NCI-H2081 (cell line): ENCODE measurements around the gene CLGN.
"Not testable (repeated sequence)": the region's sequence is repeated elsewhere in the genome, so short reads cannot be mapped to it uniquely, and the experiment has no call there.

Experiments used
- DNase-seq, 2 experiments: peaks; one replicate each; lab custom pipeline; 2025; lab: John Stamatoyannopoulos, UW

CLGN gene, protein sequence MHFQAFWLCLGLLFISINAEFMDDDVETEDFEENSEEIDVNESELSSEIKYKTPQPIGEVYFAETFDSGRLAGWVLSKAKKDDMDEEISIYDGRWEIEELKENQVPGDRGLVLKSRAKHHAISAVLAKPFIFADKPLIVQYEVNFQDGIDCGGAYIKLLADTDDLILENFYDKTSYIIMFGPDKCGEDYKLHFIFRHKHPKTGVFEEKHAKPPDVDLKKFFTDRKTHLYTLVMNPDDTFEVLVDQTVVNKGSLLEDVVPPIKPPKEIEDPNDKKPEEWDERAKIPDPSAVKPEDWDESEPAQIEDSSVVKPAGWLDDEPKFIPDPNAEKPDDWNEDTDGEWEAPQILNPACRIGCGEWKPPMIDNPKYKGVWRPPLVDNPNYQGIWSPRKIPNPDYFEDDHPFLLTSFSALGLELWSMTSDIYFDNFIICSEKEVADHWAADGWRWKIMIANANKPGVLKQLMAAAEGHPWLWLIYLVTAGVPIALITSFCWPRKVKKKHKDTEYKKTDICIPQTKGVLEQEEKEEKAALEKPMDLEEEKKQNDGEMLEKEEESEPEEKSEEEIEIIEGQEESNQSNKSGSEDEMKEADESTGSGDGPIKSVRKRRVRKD

DNA sequence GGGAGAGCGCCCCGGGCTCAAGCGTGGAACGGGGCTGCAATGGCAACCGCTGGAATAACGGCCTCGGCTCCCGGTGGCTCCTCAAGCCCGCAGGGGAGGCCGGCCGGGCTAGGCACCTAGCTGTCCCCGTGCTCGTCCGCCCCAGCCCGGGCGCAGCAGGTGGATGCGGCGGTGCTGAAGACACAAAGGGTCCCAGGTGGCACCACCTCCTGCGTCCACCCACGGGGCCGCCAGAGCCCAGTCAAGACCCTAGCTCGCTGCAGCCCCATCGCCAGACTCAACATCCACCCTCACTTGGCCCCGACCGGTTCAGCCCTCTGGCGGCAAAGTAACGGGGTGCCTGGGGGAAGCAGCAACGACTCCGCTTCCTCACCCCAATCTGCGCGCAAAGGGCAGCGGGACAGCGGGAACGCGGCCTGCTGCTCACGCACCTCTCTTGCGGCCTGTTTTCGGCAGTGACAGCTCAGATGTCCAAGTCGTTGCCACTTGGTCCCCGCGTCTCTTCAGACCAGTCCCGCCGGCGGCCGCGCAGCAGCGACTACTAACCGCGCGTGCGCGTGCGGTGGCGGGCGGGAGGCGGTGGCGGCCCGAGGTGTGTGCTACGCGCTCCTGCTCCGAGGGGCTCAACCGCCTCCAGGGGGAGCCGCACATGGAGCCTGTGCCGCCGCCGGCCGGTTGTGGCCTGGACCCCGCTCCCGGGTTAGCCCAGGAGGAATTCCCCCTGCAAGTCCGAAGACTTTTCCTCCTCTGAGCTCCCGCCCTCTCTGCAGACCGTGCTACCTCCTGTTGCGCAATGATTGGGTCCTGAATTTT is at the start of gene CLGN:
CLGN (minus strand) TSS at position 543 of the 813 bp plus-strand sequence. CDS start 14,570 bp downstream, outside the sequence.
- DNase-seq, result peak; percentile 66 to 77

DNA sequence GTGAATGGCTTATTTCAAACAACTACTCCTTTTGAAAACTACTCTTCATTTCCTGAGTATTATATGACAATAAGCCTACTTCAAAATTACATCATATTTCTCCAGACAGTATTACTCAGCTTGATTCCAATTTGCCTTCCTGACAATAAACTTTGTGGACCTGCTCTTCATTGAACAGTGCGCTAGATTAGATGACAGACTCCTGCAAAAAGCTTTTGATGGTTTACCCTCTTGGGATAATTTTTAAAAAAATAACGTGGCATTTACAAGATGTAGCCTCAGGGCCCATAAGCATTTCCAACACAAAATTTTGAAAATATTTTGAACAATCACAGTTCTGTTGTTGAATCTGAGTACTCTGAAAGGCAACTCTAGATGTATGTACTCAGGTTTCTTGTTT is 44.7 kb upstream of the CLGN start:
- no peak for DNase-seq

DNA sequence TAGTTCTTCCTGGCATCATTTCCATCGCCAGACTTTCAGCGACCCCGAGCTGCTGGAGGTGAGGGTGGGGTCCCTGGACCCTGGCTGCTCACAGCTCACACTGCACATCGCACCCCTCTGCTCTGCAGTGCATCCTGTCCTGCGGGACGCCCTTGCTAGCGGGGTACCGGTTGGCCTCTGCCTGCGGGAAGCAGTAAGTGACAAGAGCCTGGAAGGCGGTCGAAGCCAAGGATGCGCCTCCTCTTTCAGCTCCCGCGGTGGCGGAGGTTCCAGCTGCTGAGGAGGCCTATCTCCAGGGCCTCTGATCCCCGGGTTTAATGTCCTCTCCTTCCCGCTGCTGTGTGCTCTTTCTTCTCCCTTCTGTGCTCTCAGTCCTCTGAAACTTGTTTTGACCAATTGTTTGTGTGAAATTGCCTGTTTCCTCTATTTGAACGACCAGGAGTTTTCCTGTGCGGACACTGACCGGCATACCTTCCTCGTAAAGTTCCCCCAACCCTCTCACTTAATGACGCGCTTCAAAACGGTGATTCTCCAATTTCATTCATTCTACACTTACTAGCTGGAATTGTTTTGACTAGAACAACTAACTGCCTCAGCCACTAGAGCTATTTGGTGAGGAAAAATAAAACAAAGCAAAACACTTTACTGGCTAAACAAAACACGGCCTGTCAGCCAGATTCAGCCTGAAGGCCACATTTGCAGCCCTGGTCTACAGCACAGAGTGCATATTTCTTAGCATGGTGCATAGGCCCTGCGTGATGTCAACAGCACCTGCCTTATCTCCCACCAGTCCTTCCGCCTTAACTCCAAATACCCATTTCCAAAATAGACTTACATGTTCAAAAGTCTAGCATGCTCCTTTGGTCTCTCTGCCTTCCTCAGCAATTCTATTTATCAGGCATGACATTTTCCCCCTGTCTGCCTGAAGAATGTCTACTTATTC is 42.6 kb upstream of the CLGN start:
- no peak for DNase-seq

DNA sequence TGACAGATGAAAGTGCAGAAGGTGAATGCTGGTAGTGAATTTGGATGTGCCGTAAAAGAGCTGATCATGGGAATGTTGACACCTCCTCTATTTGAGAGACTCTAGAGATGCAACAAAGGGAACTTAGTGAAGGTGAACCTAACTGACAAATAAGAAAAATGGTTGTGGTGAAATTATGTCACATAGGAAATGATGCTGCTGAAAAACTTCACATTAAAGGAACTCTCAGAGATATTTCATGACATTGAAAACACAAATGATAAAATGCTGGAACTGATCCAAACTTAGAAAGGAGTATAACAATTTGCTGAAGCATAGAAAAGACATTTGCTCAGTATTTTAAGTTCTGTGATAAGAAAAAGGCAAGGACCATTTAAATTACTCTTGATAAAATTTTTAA is 38.7 kb upstream of the CLGN start:
- no peak for DNase-seq

DNA sequence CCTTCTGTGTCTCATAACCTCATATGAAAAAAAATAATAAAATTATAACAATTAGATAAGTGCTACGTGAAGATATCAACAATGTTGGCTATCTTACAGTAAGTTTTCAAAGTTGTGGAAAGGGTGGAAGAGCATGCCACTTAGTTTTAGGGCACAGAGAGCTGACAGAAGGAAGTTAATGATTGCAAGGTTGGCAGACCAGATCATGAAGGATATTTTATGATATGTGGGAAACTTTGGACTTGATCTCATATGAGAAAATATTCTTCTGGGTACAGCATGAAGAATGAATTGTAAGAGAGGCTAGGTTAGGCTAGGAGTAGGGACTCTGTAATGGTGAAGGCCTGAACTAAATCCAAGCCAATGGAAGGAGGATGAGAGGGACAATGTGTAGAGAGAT is 36.2 kb upstream of the CLGN start:
- no peak for DNase-seq

DNA sequence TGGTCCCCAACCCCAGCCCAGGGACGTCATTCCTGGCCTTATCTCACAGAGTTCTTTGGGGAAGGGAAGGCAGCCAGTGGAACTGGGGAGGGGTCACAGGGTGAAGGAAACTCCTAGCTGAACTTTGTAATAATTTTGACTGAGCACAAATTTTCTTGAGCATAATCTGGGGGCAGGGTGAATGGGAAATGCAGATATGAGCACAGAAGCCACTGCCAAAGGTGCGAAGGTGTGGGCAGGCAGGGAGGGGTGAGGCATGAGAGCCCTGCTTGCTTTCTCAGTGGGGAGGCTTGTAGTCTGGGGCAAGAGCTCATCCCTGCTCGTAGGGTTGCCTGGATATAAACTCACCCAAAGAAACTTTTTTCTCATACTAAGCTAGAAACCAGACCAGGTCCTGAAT is 35.7 kb upstream of the CLGN start:
- no peak for DNase-seq

DNA sequence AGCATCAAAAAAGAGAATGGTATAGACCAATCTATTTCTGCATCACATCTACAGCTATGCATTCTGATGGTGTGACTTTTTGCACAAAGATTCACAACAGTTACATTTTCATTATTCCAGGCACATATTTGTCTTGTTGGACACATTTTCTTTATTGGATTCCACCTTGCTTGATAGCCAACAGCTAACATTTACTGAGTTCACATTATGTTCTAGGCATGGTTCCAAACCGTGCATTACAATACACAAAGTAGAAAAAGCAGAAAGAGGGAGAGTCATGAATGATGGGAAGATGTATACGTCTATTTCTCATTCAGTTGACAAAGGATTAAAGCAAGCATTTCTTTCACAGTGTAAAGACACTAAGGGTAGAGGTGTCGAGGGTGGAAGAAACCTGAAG is 22.9 kb upstream of the CLGN start:
- DNase-seq, result peak in 1 of 2 experiments; percentile 27

DNA sequence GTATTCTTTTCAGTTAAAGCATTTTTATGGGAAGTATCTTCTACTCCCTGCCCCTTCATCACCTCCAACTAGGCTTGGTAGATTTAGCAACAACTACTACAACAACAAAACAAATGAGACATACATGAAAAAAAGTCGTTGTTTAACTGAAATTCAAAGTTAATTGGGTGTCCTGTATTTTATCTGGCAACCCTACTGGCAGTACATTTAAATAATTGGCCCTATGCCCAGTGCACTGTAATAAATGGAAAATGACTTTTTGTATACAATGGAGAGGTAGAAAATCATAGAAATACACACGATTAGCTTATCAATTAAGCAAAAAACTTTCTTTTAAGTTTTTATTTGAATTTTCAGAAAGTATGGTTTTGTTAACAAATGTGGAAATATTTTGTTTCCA is 21.4 kb upstream of the CLGN start:
- peak; percentile 44 to 59 for DNase-seq

DNA sequence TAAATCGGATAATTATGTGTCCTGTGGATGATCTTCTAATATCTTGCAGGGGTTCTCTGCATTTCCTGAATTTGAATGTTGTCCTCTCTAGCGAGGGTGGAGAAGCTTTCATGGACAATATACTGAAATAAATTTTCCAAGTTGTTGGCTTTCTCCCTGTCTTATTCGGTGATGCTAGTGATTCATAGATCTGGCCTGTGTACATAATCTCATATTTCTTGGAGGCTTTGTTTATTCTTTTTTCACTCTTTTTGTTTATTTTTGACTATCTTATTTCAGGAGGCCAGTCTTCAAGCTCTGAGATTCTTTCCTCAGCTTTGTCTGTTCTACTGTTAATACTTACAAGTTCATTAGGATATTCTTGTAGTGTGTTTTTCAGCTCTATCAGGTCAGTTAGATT is 20.7 kb upstream of the CLGN start:
- DNase-seq, result no peak

DNA sequence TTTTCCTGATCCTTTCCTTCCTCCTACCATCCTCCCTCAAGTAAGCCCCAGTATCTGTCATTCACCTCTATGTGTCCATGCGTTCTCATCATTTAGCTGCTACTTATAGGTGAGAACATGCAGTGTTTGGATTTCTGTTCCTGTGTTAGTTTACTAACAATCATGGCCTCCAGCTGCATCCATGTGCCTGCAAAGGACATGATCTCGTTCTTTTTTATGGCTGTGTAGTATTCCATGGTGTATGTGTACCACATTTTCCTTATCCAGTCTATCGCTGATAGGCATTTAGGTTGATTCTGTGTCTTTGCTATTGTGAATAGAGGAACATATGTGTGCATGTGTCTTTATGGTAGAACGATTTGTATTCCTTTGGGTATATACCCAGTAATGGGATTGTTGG is 16.9 kb upstream of the CLGN start:
- DNase-seq, result not testable (repeated sequence)

DNA sequence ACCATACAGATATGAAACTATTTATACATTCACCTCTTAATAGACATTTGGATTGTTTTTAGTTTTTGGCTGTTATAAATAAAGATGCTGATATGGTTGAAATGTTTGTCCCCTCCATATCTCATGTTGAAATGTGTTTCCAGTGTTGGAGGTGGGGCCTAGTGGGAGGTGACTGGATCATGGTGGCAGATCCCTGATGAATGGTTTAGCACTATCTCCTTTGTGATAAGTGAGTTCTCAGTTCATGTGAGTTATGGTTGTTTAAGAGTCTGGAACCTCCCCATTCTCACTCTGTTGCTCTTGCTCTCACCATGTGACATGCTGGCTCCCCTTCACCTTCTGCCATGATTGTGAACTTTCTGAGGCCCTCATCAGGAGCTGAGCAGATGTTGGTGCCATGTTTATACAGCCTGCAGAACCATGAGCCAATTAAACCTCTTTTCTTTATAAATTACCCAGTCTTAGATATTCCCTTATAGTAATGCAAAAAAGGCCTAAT is 12.2 kb upstream of the CLGN start:
- DNase-seq, result no peak

DNA sequence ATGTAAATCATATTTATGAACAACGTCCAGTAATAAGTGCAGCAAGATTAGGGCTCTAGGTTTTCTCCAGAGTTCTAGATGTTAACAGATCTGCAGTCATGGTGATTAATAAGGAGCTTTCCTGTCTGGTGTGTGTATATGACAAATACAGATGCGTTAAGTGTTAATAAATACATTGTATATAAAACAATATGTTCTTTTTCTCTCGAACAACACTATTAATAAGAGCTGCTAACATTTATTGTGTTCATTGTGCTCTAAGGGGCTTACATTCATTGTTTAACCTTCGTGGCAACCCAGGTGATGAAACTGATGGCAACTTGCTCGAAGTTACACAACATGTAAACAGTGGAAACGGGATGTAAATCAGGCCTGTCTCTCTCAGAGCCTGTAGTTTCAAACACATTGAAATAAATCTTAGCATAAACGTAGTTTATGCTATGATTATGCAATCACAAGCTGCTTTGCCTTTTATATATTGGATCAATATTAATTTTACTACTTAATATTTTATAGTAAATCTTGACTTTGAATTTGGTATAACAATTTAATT is 547 bp upstream of the CLGN start:
- DNase-seq, result no peak

DNA sequence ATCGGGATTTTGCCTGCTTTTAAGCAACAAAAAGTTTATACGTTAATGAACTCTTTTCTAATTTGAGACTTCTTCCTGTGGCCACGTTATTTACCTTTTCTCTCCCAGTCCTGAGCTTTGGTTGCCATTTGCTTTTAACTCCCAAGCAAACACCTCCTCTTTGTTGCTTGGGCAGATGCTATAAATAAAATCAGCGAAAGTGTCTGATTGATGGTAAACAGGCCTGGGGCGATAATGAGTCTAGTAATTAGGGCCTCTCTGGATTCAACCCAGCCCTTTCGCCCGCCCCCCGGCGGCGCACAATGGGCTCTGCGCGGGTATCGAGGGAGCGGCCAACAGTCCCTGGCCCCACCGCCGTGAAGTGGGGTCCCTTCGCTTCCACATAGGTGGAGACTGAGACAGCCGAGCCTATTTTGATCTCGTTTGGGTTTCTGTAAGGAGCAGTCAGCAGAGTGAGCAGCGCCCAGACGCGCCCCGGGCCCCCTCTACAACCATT is 790 bp downstream of the CLGN start:
- DNase-seq, result peak; percentile 81 to 87

DNA sequence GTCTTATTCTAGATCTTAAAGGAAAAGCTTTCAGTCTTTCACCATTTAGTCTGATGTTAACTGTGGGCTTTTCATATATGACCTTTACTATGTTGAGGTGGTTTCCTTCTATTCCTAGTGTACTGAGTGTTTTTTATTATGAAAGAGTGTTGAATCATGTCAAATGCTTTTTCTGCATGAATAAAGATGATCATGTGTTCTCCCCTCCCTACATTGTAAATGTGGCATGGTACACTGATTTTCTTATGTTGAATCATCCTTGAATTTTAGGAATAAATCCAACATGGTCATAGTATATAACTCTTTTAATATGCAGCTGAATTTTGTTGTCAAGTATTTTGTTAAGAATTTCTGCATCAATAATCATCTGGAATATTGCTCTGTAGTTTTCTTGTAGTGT is 4.3 kb downstream of the CLGN start:
- DNase-seq, result no peak

DNA sequence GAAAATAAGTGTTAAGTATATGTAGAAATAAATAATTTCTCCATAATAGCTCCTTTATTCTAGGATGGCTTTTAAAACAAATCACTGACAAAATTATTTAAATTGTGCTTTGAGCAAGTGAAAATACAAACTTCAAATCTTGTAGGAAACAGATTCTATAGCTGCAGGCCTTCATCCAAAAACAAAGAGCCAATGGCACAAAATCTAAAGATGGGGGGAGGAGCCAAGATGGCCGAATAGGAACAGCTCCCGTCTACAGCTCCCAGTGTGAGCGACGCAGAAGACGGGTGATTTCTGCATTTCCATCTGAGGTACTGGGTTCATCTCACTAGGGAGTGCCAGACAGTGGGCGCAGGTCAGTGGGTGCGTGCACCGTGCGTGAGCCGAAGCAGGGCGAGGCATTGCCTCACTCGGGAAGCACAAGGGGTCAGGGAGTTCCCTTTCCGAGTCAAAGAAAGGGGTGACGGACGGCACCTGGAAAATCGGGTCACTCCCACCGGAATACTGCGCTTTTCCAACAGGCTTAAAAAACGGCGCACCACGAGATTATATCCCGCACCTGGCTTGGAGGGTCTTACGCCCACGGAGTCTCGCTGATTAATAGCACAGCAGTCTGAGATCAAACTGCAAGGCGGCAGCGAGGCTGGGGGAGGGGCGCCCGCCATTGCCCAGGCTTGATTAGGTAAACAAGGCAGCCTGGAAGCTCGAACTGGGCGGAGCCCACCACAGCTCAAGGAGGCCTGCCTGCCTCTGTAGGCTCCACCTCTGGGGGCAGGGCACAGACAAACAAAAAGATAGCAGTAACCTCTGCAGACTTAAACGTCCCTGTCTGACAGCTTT is 14.1 kb downstream of the CLGN start:
- not testable (repeated sequence) for DNase-seq

DNA sequence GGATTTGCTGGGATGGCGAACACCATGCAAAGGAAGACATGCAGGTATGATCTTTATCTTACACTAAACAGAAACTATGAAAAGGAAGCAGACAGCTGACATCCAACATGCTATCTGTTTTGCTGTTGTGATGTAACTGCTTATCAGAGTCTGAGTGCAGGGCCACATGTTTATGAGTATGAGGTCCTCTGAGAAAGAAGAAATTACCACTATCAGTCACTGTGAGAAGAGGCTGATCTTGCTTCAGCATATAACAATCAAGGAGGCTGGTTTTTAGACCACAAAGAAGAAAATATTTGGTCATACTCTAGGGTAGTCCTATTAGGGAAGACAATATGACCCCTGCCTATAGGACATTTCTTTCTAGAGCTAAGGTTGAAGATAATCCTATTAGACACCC is 18.5 kb downstream of the CLGN start:
- no peak for DNase-seq

DNA sequence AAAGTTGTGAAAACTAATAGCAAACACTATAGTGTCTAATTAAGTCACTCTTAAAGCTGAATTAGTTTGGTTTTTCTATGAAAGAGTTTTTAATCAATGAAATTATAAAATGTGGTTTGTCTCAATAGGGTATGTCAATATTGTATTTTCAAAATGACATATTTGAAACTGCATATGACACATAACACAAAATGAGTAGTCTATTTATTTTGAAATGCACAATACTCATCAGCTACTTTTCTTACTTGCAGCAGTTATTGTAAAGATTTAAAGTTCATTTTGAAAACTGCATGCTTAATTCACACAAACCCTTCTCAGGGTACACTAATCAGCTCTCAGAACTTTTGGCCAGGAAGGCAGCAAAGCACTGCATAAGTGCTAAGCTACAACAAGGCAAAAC is 21.2 kb downstream of the CLGN start:
- no peak for DNase-seq

DNA sequence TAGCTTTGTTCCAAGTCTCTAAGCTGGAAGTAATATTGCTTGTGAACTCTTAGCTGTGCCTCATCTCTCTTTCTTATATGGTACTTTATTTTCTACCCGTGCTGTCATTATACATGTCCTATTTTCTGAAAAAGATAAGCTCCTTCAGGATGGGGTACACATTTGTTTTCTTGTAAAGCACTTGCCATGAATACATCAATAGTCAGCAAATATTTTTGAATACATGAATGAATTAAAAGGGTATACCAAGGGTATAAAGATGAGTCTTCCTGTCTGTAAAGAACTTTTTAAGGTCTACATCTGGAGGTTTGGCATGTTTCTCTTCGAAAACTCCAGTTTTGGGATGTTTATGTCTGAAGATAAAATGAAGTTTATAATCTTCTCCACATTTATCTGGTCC is 27.3 kb downstream of the CLGN start:
- DNase-seq, result no peak

DNA sequence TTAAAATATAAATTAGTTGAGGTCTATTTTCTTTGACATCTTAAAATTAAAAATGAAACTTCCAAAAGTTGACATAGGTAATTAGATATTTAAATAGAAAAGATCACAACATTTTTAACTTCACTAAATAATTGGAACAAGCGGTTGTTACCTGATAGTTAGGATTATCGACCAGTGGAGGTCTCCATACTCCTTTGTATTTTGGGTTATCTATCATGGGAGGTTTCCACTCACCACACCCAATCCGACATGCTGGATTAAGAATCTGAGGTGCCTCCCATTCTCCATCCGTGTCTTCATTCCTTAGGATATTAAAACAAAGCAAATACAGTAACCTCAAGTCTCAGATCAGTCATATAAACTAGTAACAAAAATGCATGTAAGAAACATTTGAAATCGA is 31.8 kb downstream of the CLGN start:
- DNase-seq, result no peak

DNA sequence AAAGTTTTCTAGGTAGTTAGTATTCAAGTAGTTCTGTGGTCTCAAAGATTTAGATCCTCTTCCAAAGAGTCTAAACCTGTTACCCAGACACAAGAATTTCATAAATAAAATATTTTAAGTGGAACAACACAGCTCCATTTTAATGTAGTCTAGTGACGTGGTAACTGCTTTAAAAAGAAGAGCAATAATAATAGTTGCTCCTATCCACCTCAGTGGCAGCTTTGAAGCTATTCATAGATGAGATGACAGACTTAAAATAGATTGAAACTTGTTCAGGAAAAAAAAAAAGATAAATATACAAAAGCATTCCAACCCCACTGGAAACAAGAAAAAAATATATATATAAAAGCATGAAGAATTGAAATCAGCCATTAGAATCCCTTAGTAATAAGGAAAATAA is 39.4 kb downstream of the CLGN start:
- no peak for DNase-seq
